ENCODE results near the gene VCL. TPM values are rescaled to one million over a fixed set of nuclear protein-coding genes. Genes with fewer than 3 reads are reported as not detected.

VCL gene
- total RNA-seq, 1 experiment from 2014 or later: 142 TPM

GRCh38 chr10:74075906-74076305 is 78.0 kb downstream of the VCL start:
- no peak for DNase-seq (ENCODE audit: low spot score)

GRCh38 chr10:74076961-74077360 is 79.0 kb downstream of the VCL start:
- DNase-seq (ENCODE audit: low spot score): no peak

DNA sequence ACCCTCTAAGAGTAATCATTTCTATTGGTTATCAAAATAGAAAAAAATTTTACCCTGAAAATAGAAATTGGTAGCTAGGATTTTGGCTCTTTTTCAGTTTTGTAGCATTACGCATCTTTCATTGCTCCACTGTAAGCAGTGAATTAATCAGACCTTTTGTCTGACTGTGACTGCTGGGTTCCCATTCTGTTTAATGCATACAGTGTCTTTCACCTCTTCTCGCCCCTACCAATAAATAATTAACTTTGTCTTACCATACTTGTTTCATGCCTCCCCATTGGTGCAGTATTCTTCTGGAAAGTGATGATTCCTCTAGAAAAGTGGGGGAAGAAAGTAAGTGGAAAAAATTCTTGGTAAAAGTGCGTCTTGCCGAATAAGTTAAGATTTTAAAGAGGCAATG is 79.5 kb downstream of the VCL start:
- DNase-seq (ENCODE audit: low spot score): no peak

- peak; percentile 72 for DNase-seq (ENCODE audit: low spot score)
Measured at GRCh38 chr10:74078037-74078436, 80.1 kb downstream of the VCL start.

DNA sequence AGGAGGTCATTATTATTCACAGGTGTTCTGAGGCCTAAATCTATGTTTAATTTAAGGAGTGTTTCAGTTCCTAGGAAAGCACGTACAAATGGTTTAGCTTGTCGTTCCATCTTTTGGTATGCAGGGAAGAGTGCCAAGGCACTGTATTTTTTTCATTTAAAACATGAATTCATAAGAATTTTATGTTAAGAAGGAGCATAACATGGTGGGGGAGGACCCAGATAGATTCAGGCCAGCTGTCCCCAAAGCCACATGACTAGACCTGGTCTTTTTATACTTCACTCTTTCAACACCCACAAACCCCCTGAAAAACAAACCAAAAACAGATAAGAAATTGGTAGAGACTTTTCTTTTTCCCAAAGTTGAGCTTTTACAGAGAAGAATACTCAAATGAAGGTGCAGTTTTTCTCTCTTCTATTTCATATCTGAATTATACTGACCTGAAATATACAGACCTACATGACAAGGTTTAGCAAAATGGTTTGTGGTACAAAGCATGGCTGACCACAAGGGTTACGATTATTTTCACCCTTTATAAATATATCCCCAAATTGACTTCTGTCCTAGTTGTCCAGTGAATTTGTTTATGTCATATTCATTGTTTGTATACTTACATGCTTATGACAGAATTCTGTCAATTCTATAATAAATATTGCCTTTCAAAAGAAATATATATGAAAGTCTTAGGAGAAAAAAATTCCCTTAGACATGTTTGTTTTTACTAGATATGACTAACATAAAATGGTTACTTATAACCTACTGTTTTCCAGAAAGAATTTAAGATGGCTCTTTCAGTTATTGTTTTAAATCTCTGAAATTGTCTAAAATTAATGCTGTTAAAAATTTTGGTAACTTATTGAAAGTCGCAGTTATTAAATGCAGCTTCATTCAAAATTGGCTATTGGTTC is 81.4 kb downstream of the VCL start:
- DNase-seq (ENCODE audit: low spot score): peak; percentile 26

DNA sequence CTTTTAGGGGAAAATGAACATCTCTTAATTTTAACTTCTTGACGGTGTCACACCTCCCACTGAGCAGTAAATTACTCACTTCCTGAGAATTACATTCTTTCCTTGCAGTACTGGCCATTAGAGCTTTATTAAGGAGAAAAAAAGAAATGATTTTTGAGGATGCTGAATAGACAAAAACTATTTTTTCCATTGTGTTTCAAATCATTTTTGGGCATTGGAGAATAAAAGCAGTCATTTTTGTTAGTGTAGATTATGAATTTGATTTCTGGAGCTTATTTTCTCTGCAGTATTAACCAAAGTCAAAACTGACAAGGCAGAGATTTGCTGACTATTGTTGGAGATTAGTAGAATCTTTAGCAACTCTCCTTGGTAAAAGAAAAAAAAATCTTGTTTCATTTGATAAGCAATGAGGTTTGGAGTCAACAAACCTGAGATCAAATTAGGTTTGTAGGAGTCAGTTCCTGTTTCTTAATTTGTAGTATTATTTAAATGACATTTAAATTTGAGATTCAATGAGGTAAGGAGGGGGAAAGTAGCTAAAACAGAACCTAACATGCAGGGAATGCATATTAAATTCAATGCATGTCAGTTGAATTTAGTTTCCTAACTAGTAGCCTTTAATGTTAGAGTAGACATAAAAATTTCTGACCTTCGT is 82.1 kb downstream of the VCL start:
- peak; percentile 76 for DNase-seq (ENCODE audit: low spot score)

GRCh38 chr10:74081192-74081803 is 83.4 kb downstream of the VCL start:
- DNase-seq (ENCODE audit: low spot score): peak; percentile 75

DNA sequence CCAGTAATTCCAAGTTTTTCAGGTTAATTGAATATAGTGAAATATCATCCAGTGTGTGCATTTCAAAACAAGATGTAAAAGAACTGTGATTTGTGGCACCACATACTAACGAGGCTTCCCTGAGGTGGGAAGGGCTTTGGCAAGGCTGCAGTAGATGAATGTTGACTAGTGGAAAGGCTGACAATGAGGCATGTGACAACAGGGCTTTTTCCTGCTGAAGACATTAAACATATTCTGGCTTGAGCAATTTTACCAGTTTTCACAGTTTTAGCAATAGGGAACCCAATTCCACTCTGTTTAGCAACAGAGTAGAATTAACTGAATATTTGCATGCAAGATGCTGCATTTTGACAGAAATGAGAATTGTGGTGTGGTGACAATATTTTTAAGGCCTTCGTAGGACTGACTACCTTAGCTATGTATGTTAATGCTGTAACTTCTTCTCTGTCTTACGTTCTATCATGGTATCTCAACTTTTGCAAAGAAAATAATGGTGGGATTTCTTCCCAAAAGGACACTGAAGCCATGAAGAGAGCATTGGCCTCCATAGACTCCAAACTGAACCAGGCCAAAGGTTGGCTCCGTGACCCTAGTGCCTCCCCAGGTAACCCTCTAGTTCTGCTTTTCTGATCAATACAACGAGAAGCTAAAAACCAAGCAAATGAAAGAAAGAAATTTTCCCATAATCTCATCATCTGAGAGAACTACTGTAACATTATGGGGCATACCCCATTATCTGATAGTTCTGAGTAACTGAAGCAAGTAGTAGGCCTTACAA is 84.2 kb downstream of the VCL start:
- DNase-seq (ENCODE audit: low spot score): no peak

- no peak for DNase-seq (ENCODE audit: low spot score)
Measured at GRCh38 chr10:74083304-74083703, 85.4 kb downstream of the VCL start.

DNA sequence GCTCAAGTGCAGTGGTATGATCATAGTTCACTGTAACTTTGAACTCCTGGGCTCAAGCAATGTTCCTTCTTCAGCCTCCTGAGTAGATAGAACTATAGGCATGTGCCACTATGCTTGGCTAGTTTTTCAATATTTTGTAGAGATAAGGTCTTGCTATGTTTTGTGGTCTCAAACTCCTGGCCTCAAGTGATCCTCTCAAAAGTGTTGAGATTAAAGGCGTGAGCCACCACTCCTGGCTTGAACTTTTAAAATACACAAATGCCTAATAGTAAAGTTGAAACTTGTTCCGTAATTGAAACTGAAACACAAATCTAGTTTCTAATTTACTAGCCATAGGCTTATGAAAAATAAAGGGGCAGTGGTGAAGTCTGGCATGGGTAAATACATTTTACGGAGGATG is 87.0 kb downstream of the VCL start:
- DNase-seq (ENCODE audit: low spot score): no peak

DNA sequence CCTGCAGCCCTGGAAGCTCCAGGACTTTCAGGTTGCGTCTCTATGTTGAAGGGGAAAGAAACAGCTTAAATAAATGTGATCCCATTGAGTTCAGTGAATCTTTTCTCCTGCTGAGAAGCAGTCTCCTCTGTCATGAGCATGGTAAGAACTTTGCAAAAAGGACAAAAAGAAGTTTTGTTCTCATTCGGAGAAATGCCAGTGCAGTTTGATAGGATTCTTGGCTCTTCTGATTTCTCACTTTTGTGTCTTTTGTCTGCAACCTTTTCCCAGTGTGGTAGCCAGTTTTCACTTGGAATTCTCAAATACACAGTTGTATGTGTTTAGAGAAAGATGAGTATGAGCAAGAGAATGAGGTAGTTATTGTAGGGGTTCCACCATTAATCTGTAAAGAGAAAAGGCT is 88.4 kb downstream of the VCL start:
- no peak for DNase-seq (ENCODE audit: low spot score)

GRCh38 chr10:74088722-74089121 is 90.8 kb downstream of the VCL start:
- no peak for DNase-seq (ENCODE audit: low spot score)

- DNase-seq (ENCODE audit: low spot score): no peak
Measured at GRCh38 chr10:74092372-74092771, 94.5 kb downstream of the VCL start.

GRCh38 chr10:74093530-74094164 is 95.7 kb downstream of the VCL start:
- DNase-seq (ENCODE audit: low spot score): no peak

DNA sequence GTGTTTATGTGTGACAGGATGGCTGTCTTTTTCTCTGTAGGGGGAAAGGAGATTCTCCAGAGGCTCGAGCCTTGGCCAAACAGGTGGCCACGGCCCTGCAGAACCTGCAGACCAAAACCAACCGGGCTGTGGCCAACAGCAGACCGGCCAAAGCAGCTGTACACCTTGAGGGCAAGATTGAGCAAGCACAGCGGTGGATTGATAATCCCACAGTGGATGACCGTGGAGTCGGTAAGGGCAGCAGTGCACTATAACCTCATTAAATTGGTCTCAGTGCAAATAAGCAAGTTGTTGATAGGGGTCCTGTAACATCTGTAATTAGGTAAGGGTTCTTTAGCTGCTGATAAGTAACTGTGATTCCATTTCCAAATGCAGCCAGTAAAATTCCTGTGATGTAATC is 96.3 kb downstream of the VCL start:
- DNase-seq (ENCODE audit: low spot score): no peak

- DNase-seq (ENCODE audit: low spot score): no peak
Measured at GRCh38 chr10:74096777-74097176, 98.9 kb downstream of the VCL start.

- no peak for DNase-seq (ENCODE audit: low spot score)
Measured at GRCh38 chr10:74097776-74098175, 99.9 kb downstream of the VCL start.

DNA sequence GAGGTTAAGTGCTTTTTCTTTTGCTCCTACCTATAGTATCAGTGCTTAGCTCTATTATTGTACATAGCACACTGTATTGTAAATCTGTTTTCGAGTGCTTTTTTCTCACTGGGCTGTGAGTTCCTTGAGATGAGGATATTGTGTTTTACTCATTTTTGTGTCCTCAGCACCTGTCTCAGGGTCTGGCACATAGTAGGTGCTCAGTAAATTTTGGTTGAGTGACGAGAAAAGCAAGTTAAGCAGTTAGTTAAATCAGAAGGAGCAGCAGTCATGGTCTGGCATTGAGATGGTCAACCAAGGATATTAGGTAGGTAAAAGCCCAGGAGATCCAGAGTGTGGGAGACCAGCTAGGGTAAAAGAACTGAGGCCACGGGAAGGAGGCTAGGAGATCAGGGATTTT is 101.5 kb downstream of the VCL start:
- DNase-seq (ENCODE audit: low spot score): no peak

DNA sequence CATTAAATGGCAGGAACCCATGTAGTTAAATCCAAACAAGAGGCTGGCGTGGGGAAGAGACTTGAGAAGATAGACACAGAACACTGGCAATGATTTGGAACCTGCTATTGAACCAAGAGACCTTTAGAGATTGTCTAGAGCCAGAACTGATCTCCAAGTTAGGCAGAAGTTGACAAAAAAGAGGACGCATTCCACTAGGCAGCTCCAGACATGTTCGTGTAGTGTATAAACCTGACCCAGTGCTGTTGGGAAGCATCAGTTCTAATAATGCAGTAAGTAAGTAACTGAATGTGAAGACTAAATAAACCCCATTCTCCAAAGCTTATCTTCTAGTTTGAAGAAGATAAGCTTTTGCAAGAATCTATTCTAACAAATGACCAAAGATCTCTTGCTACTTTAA is 101.9 kb downstream of the VCL start:
- DNase-seq (ENCODE audit: low spot score): no peak

- DNase-seq (ENCODE audit: low spot score): peak; percentile 13
Measured at GRCh38 chr10:74103560-74104258, 105.8 kb downstream of the VCL start.

GRCh38 chr10:74104480-74104879 is 106.6 kb downstream of the VCL start:
- DNase-seq (ENCODE audit: low spot score): no peak
